Dendritic cell treated with granulocyte-macrophage colony-stimulating factor and Interleukin-4, amounts not matched to agents 40 ng/mL and 50 ng/mL, for 4 days (primary cell): Measurements from ENCODE around the gene ARHGEF1.
A peak's percentile ranks its signal among the peaks of the same experiment; 100 is the strongest.

Experiments
- H3K27ac Mint-ChIP-seq: one replicate; pipeline ENCODE4 v1.8.0; 2022; ENCODE audit warnings: mild to moderate bottlenecking, mixed read lengths
- H3K27me3 Mint-ChIP-seq: one replicate; pipeline ENCODE4 v1.8.0; 2022; ENCODE audit warnings: mild to moderate bottlenecking, mixed read lengths
- H3K36me3 Mint-ChIP-seq: one replicate; pipeline ENCODE4 v1.8.0; 2022; ENCODE audit warnings: low read depth, mixed read lengths
- H3K4me1 Mint-ChIP-seq: one replicate; pipeline ENCODE4 v1.8.0; 2022; ENCODE audit warnings: low read depth, mixed read lengths
- H3K4me3 Mint-ChIP-seq: one replicate; pipeline ENCODE4 v1.8.0; 2022; ENCODE audit warnings: mild to moderate bottlenecking, moderate library complexity, mixed read lengths
- H3K9me3 Mint-ChIP-seq: one replicate; pipeline ENCODE4 v1.8.0; 2022; ENCODE audit warnings: mixed read lengths
- intact Hi-C: fragments of 100-400 bp; cut with micrococcal nuclease; formaldehyde crosslinking; loops from one replicate; pipeline ENCODE4 v1.15.0; 2022

ARHGEF1 gene

DNA sequence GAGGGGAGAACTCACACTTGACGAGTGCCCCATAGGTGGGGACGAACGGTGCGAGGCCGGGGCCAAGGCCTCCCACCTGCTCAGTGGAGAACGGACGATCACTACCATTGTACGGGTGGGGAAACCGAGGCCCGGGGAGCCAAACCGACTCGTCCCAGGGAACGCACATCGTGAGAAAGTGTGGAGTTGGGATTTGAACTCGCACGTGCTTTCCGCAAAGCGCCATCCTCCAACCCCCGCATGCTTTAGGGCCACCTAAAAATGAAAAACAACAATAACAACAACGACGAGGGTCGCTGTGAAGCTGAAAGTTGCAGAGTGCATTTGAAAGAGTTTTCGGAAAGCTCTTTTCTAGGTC is 458 bp downstream of the ARHGEF1 start:
- H3K27ac Mint-ChIP-seq, result peak overlapping the region; percentile 74
- H3K9me3 Mint-ChIP-seq, result no peaks in the 10 kb centered on the region
- peak overlapping the region; percentile 76 for H3K4me3 Mint-ChIP-seq
- intact Hi-C loops, result no loop called here
- peaks cover 42% of the 10 kb centered on the region for H3K36me3 Mint-ChIP-seq
- H3K27me3 Mint-ChIP-seq, result no peaks in the 10 kb centered on the region
- H3K4me1 Mint-ChIP-seq, result peaks cover 61% of the 10 kb centered on the region

- Mint-ChIP-seq H3K9me3 (no peaks in the 10 kb centered on the region), H3K4me1 (peaks cover 58% of the 10 kb centered on the region), H3K27ac (peak overlapping the region; percentile 74), H3K4me3 (peak overlapping the region; percentile 76), H3K36me3 (peaks cover 48% of the 10 kb centered on the region), H3K27me3 (no peaks in the 10 kb centered on the region)
- intact Hi-C loops, result no loop called here
Measured at GRCh38 chr19:41883821-41884733, 1.1 kb downstream of the ARHGEF1 start.

- Mint-ChIP-seq H3K36me3 (peaks cover 76% of the 10 kb centered on the region), H3K4me1 (peaks cover 49% of the 10 kb centered on the region), H3K9me3 (no peaks in the 10 kb centered on the region), H3K27me3 (no peaks in the 10 kb centered on the region), H3K27ac (peak overlapping the region; percentile 24), H3K4me3 (peak overlapping the region; percentile 4)
- intact Hi-C loops, result no loop called here
Measured at GRCh38 chr19:41886761-41887710, 4.1 kb downstream of the ARHGEF1 start.

DNA sequence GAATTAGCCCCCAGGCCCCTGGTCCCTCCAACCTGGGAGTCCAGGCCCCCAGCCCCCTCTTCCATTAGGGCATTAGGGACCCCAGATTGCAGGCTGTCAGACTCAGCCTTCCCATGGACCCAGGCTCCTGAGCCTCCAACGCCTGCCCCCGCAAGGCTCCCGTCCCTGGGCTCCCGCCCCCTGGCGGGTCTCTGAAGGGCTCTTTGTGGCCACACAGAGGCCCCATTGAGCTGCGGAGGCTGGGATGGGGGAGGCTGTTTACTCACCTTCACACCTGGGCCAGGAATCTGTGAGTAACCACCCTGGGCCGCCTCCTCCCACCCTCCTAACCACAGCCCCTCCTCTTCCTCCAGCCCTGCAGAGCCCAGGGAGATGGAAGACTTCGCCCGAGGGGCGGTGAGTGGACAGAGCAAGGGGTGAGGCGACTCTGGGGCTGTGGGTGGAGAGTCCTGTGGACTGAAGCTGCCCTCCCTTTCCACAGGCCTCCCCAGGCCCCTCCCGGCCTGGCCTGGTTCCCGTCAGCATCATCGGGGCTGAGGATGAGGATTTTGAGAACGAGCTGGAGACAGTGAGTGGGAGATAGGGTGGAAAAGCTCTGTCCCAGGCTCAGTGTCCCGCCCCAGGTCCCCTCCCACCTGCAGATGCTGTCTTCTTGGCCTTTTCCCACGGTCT is 4.9 kb downstream of the ARHGEF1 start:
- intact Hi-C loops, result no loop called here
- H3K27me3 Mint-ChIP-seq, result no peaks in the 10 kb centered on the region
- no peak overlapping the region for H3K4me3 Mint-ChIP-seq
- no peaks in the 10 kb centered on the region for H3K9me3 Mint-ChIP-seq
- peaks cover 84% of the 10 kb centered on the region for H3K36me3 Mint-ChIP-seq
- H3K4me1 Mint-ChIP-seq, result peaks cover 41% of the 10 kb centered on the region
- peak overlapping the region; percentile 26 for H3K27ac Mint-ChIP-seq

GRCh38 chr19:41888926-41889325 is 5.9 kb downstream of the ARHGEF1 start:
- Mint-ChIP-seq H3K36me3 (peaks cover 88% of the 10 kb centered on the region), H3K4me3 (no peak overlapping the region), H3K27ac (no peak overlapping the region), H3K27me3 (no peaks in the 10 kb centered on the region), H3K9me3 (no peaks in the 10 kb centered on the region), H3K4me1 (peaks cover 41% of the 10 kb centered on the region)
- intact Hi-C loops, result no loop called here

- Mint-ChIP-seq H3K27me3 (no peaks in the 10 kb centered on the region), H3K9me3 (no peaks in the 10 kb centered on the region), H3K36me3 (peaks cover 93% of the 10 kb centered on the region), H3K27ac (no peak overlapping the region), H3K4me1 (peaks cover 36% of the 10 kb centered on the region), H3K4me3 (no peak overlapping the region)
- intact Hi-C loops, result no loop called here
Measured at GRCh38 chr19:41889896-41890295, 6.9 kb downstream of the ARHGEF1 start.

- Mint-ChIP-seq H3K36me3 (peaks cover 95% of the 10 kb centered on the region), H3K4me3 (no peak overlapping the region), H3K9me3 (no peaks in the 10 kb centered on the region), H3K27me3 (no peaks in the 10 kb centered on the region), H3K4me1 (peaks cover 25% of the 10 kb centered on the region), H3K27ac (no peak overlapping the region)
- intact Hi-C loops, result no loop called here
Measured at GRCh38 chr19:41890936-41891335, 8.0 kb downstream of the ARHGEF1 start.

GRCh38 chr19:41892173-41892902 is 9.4 kb downstream of the ARHGEF1 start:
- H3K27ac Mint-ChIP-seq, result no peak overlapping the region
- intact Hi-C loops, result no loop called here
- no peaks in the 10 kb centered on the region for H3K9me3 Mint-ChIP-seq
- H3K36me3 Mint-ChIP-seq, result peaks cover 96% of the 10 kb centered on the region
- peaks cover 11% of the 10 kb centered on the region for H3K4me1 Mint-ChIP-seq
- H3K4me3 Mint-ChIP-seq, result no peak overlapping the region
- H3K27me3 Mint-ChIP-seq, result no peaks in the 10 kb centered on the region

DNA sequence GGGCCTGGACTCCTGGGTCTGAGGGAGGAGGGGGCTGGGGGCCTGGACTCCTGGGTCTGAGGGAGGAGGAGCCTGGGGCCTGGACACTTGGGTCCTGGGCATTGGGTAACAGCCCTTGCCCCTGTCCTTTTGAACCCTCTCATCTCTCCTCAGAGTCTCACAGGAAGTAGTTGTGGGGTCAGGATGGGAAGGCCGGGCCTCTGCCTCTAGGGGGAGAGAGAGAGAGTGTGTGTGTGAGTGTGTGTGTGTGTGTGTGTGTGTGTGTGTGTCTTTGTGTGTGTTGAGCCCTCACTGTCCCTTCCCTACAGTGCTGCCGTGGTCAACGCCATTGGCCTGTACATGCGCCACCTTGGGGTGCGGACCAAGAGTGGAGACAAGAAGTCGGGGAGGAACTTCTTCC is 10.9 kb downstream of the ARHGEF1 start:
- intact Hi-C loops, result no loop called here
- peaks cover 96% of the 10 kb centered on the region for H3K36me3 Mint-ChIP-seq
- H3K4me3 Mint-ChIP-seq, result no peak overlapping the region
- no peaks in the 10 kb centered on the region for H3K4me1 Mint-ChIP-seq
- no peaks in the 10 kb centered on the region for H3K9me3 Mint-ChIP-seq
- H3K27ac Mint-ChIP-seq, result no peak overlapping the region
- no peaks in the 10 kb centered on the region for H3K27me3 Mint-ChIP-seq

- no peak overlapping the region for H3K27ac Mint-ChIP-seq
- H3K4me1 Mint-ChIP-seq, result no peaks in the 10 kb centered on the region
- peaks cover 96% of the 10 kb centered on the region for H3K36me3 Mint-ChIP-seq
- no peaks in the 10 kb centered on the region for H3K9me3 Mint-ChIP-seq
- H3K27me3 Mint-ChIP-seq, result no peaks in the 10 kb centered on the region
- intact Hi-C loops, result no loop called here
- no peak overlapping the region for H3K4me3 Mint-ChIP-seq
Measured at GRCh38 chr19:41894350-41894749, 11.4 kb downstream of the ARHGEF1 start.

DNA sequence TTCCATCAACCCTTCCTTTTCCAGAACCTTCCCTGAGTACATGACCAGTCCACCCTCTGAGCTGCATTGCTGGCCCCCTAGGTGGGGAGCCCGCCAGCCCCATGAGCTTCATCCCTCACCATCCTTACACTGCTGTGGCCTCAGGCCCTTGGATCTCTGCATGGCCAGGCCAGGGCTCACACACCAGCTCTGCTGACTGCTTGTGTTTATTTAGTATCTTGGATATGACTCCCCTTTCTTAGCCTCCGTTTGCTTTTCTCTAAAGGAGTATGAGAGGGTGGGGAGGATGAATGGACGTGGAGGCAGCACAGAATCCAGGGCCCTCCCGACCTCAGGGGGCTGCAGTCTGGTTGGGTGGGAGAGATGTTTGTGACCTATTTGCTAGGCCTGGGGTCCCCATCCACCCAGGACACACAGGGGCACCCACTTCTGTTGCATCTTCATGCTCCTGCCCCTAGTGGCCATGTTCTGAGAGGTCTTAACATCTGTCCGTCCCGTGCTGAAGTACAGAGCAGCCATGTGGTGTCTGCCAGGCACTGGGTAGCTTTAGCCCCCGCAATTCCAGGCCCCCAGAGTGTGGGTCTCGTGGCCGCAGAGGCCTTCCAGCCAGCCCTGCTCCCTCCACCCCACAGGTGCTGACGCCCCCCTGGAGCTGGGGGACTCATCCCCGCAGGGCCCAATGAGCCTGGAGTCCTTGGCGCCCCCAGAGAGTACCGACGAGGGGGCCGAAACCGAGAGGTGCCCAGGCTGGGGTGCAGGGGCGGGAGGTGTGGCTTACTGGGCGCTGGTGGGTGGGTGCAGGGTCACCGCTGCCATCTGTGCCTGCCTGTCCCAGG is 13.0 kb downstream of the ARHGEF1 start:
- intact Hi-C loops, result no loop called here
- Mint-ChIP-seq H3K4me3 (no peak overlapping the region), H3K9me3 (no peaks in the 10 kb centered on the region), H3K4me1 (no peaks in the 10 kb centered on the region), H3K27me3 (no peaks in the 10 kb centered on the region), H3K36me3 (peaks cover 96% of the 10 kb centered on the region), H3K27ac (no peak overlapping the region)

- Mint-ChIP-seq H3K9me3 (no peaks in the 10 kb centered on the region), H3K4me1 (no peaks in the 10 kb centered on the region), H3K36me3 (peaks cover 98% of the 10 kb centered on the region), H3K27me3 (no peaks in the 10 kb centered on the region), H3K27ac (no peak overlapping the region), H3K4me3 (no peak overlapping the region)
- intact Hi-C loops, result no loop called here
Measured at GRCh38 chr19:41896581-41896942, 13.6 kb downstream of the ARHGEF1 start.

DNA sequence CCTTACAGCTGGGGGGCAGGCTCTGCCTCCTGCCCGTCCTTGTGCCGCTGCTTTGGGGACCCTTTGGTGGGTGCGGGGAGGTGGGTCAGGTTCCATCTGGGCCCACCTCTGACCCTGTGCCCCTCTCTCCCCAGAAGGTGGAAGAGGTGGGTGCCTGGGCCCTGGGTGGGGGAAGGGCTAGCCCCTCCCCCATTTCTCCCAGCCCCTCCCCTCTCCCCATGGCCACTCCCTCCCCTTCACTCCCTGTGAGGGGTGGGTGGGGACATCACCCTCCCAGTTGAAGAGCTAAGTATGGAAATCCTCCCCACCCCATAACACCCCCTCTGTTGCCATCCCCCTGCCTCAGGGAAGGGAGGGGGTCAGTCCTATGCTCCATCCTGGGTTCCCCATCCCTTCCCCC is 14.2 kb downstream of the ARHGEF1 start:
- H3K36me3 Mint-ChIP-seq, result peaks cover 98% of the 10 kb centered on the region
- H3K27me3 Mint-ChIP-seq, result no peaks in the 10 kb centered on the region
- H3K9me3 Mint-ChIP-seq, result no peaks in the 10 kb centered on the region
- no peak overlapping the region for H3K27ac Mint-ChIP-seq
- no peaks in the 10 kb centered on the region for H3K4me1 Mint-ChIP-seq
- intact Hi-C loops, result no loop called here
- H3K4me3 Mint-ChIP-seq, result no peak overlapping the region
